H1 (cell line): ENCODE data around the gene PBX3. TPM values are rescaled to one million over a fixed set of nuclear protein-coding genes. Genes with fewer than 3 reads are reported as not detected.

Experiments
- CBX5 ChIP-seq: fragments of 300-800, 300-1000 bp; sonication (generic); IDR thresholded peaks from 2 replicates; pipeline ENCODE4 v1.7.1; 2016; ENCODE audit warnings: antibody characterized with exemption, low read length, low read depth
- CHD7 ChIP-seq: fragments of 300-600 bp; sonication (generic); IDR thresholded peaks from 2 replicates; pipeline ENCODE4 v1.7.1; 2012; ENCODE audit warnings: low read length, moderate library complexity, mild to moderate bottlenecking, inconsistent platforms; ENCODE audit not compliant: insufficient replicate concordance
- EGR1 ChIP-seq: IDR thresholded peaks from 2 replicates; pipeline ENCODE4 v1.6.1; 2011; ENCODE audit warnings: low read depth, low read length, borderline replicate concordance
- EZH2 ChIP-seq: fragments of 200-600 bp; sonication (generic); IDR thresholded peaks from 2 replicates; pipeline ENCODE4 v1.7.1; 2012; ENCODE audit warnings: low read depth, mild to moderate bottlenecking, moderate library complexity, low read length, inconsistent platforms; ENCODE audit not compliant: severe bottlenecking
- FOSL1 ChIP-seq: IDR thresholded peaks from 2 replicates; pipeline ENCODE4 v1.6.1; 2011; ENCODE audit warnings: mild to moderate bottlenecking, low read depth, low read length, moderate library complexity; ENCODE audit not compliant: insufficient read depth
- POLR2AphosphoS5 ChIP-seq: IDR thresholded peaks from 2 replicates; pipeline ENCODE4 v1.6.1; 2011; ENCODE audit warnings: low read depth, low read length
- POU5F1 ChIP-seq: IDR thresholded peaks from 2 replicates; pipeline ENCODE4 v1.6.1; 2011; ENCODE audit warnings: low read depth, mild to moderate bottlenecking, low read length, moderate library complexity
- RNF2 ChIP-seq: fragments of 200-900, 300-1000 bp; sonication (generic); IDR thresholded peaks from 2 replicates; pipeline ENCODE4 v1.7.1; 2016; ENCODE audit warnings: borderline replicate concordance, low read depth, mild to moderate bottlenecking, antibody characterized with exemption, low read length; ENCODE audit not compliant: poor library complexity, severe bottlenecking; ENCODE audit errors: missing control alignments
- SP2 ChIP-seq: IDR thresholded peaks from 2 replicates; pipeline ENCODE4 v1.6.1; 2012; ENCODE audit warnings: mild to moderate bottlenecking, low read length, inconsistent platforms
- SP4 ChIP-seq: IDR thresholded peaks from 2 replicates; pipeline ENCODE4 v1.6.1; 2012; ENCODE audit warnings: low read length, inconsistent platforms
- TBP ChIP-seq: IDR thresholded peaks from 2 replicates; pipeline ENCODE4 v1.6.1; 2011; ENCODE audit warnings: low read depth, low read length, improper control_type of control experiment
- TEAD4 ChIP-seq: IDR thresholded peaks from 2 replicates; pipeline ENCODE4 v1.6.1; 2012; ENCODE audit warnings: low read depth, low read length, inconsistent platforms, mixed read lengths
- polyA plus RNA-seq, 7 experiments: library from polyadenylated mRNA; depleted of rRNA in 3 of 7; stranded (reverse) in 5 of 7; unstranded in 2 of 7; fragments of >200 nt in 5 of 7; fragments of 200-250 nt in 2 of 7; gene quantifications; 1 replicate in 5 of 7; 2 replicates in 1 of 7; 4 replicates in 1 of 7; pipeline versions ENCODE4 v1.2.1 to v1.2.3, GENCODE V29; 2011 to 2013; ENCODE audit warnings: missing spikeins in 2 of 7, mixed read lengths in 2 of 7
- total RNA-seq: library from RNA; stranded (reverse); fragmentation: NEBNext Ultra II Directional; extraction: Animal tissue kit (Norgen Biotek cat#: 25700); gene quantifications from 2 replicates; pipeline ENCODE4 v1.2.1, GENCODE V29; 2021

The PBX3 gene
- total and polyA plus RNA-seq, 2 of the 8 experiments (the other 6 are each of a cell fraction or from before 2014, with no cell fraction given), result 22.7 to 44.3 TPM

- TF ChIP-seq CHD7 (no peak), SP4 (no peak), EGR1 (no peak), TBP (no peak), SP2 (no peak), TEAD4 (no peak), POU5F1 (no peak), CBX5 (no peak), EZH2 (no peak), RNF2 (no peak), FOSL1 (no peak), POLR2AphosphoS5 (no peak)
Observed at GRCh38 chr9:125785248-125785751, 38.1 kb downstream of the PBX3 start (continued).
